Measurements from ENCODE around the gene RAB25.
A peak's percentile ranks its signal among the peaks of the same experiment; 100 is the strongest.
"Not testable (repeated sequence)": the region's sequence is repeated elsewhere in the genome, so short reads cannot be mapped to it uniquely, and the experiment has no call there.

Gene RAB25

GRCh38 chr1:156060937-156061636 is at the start of gene RAB25:
TSS of gene RAB25 (plus strand) at chr1:156061160. CDS start at chr1:156061401, 241 bp downstream.
- DNase-seq: peak; percentile 89

- no peak for DNase-seq
Observed at GRCh38 chr1:156012051-156012817, 48.7 kb upstream of the RAB25 start.

- no peak for DNase-seq
Observed at GRCh38 chr1:156014829-156015228, 46.1 kb upstream of the RAB25 start.

GRCh38 chr1:156019946-156020292 is 41.0 kb upstream of the RAB25 start:
- no peak for DNase-seq

GRCh38 chr1:156020293-156021092 is 40.5 kb upstream of the RAB25 start, which contains the start of gene SSR2:
TSS of gene SSR2 (minus strand) at chr1:156020951. CDS start at chr1:156020167, 784 bp downstream.
- DNase-seq: peak; percentile 93

- DNase-seq: no peak
Observed at GRCh38 chr1:156021093-156021428, 39.9 kb upstream of the RAB25 start.

- no peak for DNase-seq
Observed at GRCh38 chr1:156021954-156022353, 39.0 kb upstream of the RAB25 start.

- DNase-seq: no peak
Observed at GRCh38 chr1:156024801-156025200, 36.2 kb upstream of the RAB25 start.

GRCh38 chr1:156025876-156026275 is 35.1 kb upstream of the RAB25 start:
- no peak for DNase-seq

- no peak for DNase-seq
Observed at GRCh38 chr1:156026588-156026987, 34.4 kb upstream of the RAB25 start.

GRCh38 chr1:156033011-156033410 is 27.9 kb upstream of the RAB25 start:
- DNase-seq: no peak

GRCh38 chr1:156034991-156035390 is 26.0 kb upstream of the RAB25 start:
- not testable (repeated sequence) for DNase-seq

GRCh38 chr1:156042828-156043227 is 18.1 kb upstream of the RAB25 start:
- DNase-seq: no peak

GRCh38 chr1:156045076-156045475 is 15.9 kb upstream of the RAB25 start:
- no peak for DNase-seq

GRCh38 chr1:156048663-156049258 is 12.2 kb upstream of the RAB25 start:
- DNase-seq: no peak

- no peak for DNase-seq
Observed at GRCh38 chr1:156050376-156050775, 10.6 kb upstream of the RAB25 start.

- no peak for DNase-seq
Observed at GRCh38 chr1:156051011-156051725, 9.8 kb upstream of the RAB25 start.

- peak; percentile 70 for DNase-seq
Observed at GRCh38 chr1:156052862-156053767, 7.8 kb upstream of the RAB25 start.

- DNase-seq: peak; percentile 80
Observed at GRCh38 chr1:156053768-156054499, 7.0 kb upstream of the RAB25 start, which contains the start of gene UBQLN4. TSS of gene UBQLN4 (minus strand) at chr1:156053798. CDS start at chr1:156053701, 97 bp downstream.

GRCh38 chr1:156054500-156055280 is 6.3 kb upstream of the RAB25 start, which contains the start of gene LAMTOR2:
TSS of gene LAMTOR2 (plus strand) at chr1:156054782. CDS start at chr1:156054890, 108 bp downstream.
- peak; percentile 99 for DNase-seq
